SK-N-SH (cell line): ENCODE results near the gene PRMT7. TPM values are rescaled to one million over a fixed set of nuclear protein-coding genes. Genes with fewer than 3 reads are reported as not detected.

ENCODE experiments used
- CTCF ChIA-PET: fragments of 300-600, 350-600 bp; formaldehyde crosslinking; extraction: SDS; loops from one replicate; lab custom pipeline; 2021; lab: Yijun Ruan, JAX
- POLR2A ChIA-PET: fragments of 350-600 bp; sonication (Branson Sonifier 250); formaldehyde crosslinking; extraction: SDS; loops from one replicate; lab custom pipeline; 2020; ENCODE audit warnings: antibody characterized with exemption, inconsistent platforms; lab: Yijun Ruan, JAX
- DNase-seq: peaks from one replicate; pipeline ENCODE4 v3.0.0; 2012
- H2AFZ ChIP-seq: fragments of 200-600 bp; sonication (generic); 2 replicates; pipeline ENCODE4 v1.8.1; 2016; ENCODE audit warnings: antibody characterized with exemption, mild to moderate bottlenecking, low read depth
- H3F3A ChIP-seq: fragments of 200-600 bp; sonication (generic); replicated peaks from 2 replicates; pipeline ENCODE3; 2016; ENCODE audit warnings: antibody characterized with exemption, mild to moderate bottlenecking; ENCODE audit not compliant: insufficient read depth
- H3K27ac ChIP-seq, 2 experiments: fragments of 200-500 bp in 1 of 2; fragments of 200-600 bp in 1 of 2; sonication (Bioruptor generic) in 1 of 2; sonication (generic), shearing (Covaris generic) in 1 of 2; 2 replicates each; pipeline versions ENCODE4 v1.5.1 to v1.6.1; 2014 to 2016; ENCODE audit warnings: low read depth in 2 of 2, inconsistent platforms in 1 of 2, low read length in 1 of 2, mild to moderate bottlenecking in 1 of 2, mixed read lengths in 1 of 2
- H3K27me3 ChIP-seq: fragments of 200-600 bp; sonication (generic), shearing (Covaris generic); 2 replicates; pipeline ENCODE4 v1.6.1; 2016; ENCODE audit warnings: mixed run types; ENCODE audit not compliant: insufficient read depth
- H3K36me3 ChIP-seq, 2 experiments: fragments of 200-500 bp in 1 of 2; fragments of 200-600 bp in 1 of 2; sonication (Bioruptor generic) in 1 of 2; sonication (generic) in 1 of 2; replicated peaks in 1 of 2; 2 replicates each; pipeline versions ENCODE3 to v1.5.1; 2014 to 2016; ENCODE audit warnings: low read length in 1 of 2, mild to moderate bottlenecking in 1 of 2; ENCODE audit not compliant: insufficient read depth in 2 of 2, control insufficient read depth in 1 of 2
- H3K4me1 ChIP-seq, 2 experiments: fragments of 200-500 bp in 1 of 2; fragments of 200-600 bp in 1 of 2; sonication (Bioruptor generic) in 1 of 2; sonication (generic), shearing (Covaris generic) in 1 of 2; 2 replicates each; pipeline versions ENCODE4 v1.5.1 to v1.6.1; 2014 to 2016; ENCODE audit warnings: low read depth in 1 of 2, low read length in 1 of 2, mixed run types in 1 of 2; ENCODE audit not compliant: insufficient read depth in 2 of 2, control insufficient read depth in 1 of 2
- H3K4me2 ChIP-seq: fragments of 200-600 bp; sonication (generic), shearing (Covaris generic); 2 replicates; pipeline ENCODE4 v1.6.1; 2017; ENCODE audit warnings: mixed run types
- H3K4me3 ChIP-seq, 2 experiments: fragments of 200-500 bp in 1 of 2; fragments of 200-600 bp in 1 of 2; sonication (Bioruptor generic) in 1 of 2; sonication (generic), shearing (Covaris generic) in 1 of 2; 2 replicates each; pipeline versions ENCODE4 v1.5.1 to v1.8.1; 2014 to 2016; ENCODE audit warnings: low read depth in 2 of 2, inconsistent platforms in 1 of 2, low read length in 1 of 2, mild to moderate bottlenecking in 1 of 2, mixed read lengths in 1 of 2, moderate library complexity in 1 of 2
- H3K79me2 ChIP-seq: fragments of 200-600 bp; sonication (generic); 2 replicates; pipeline ENCODE4 v1.8.1; 2017; ENCODE audit warnings: mild to moderate bottlenecking; ENCODE audit not compliant: insufficient read depth
- H3K9ac ChIP-seq: fragments of 200-600 bp; sonication (generic); 2 replicates; pipeline ENCODE4 v1.6.1; 2017; ENCODE audit warnings: mixed run types
- H3K9me2 ChIP-seq: fragments of 200-600 bp; sonication (generic); 2 replicates; pipeline ENCODE4 v1.6.1; 2017; ENCODE audit warnings: mixed run types
- H3K9me3 ChIP-seq: fragments of 200-600 bp; sonication (generic); 2 replicates; pipeline ENCODE4 v1.6.1; 2017; ENCODE audit warnings: mixed run types, mild to moderate bottlenecking, moderate library complexity
- H4K20me1 ChIP-seq: fragments of 200-600 bp; sonication (generic); 2 replicates; pipeline ENCODE4 v1.6.1; 2017; ENCODE audit warnings: mild to moderate bottlenecking, mixed run types; ENCODE audit not compliant: insufficient read depth
- CHD2 ChIP-seq: fragments of 150-350 bp; IDR thresholded peaks from 2 replicates; pipeline ENCODE4 v1.6.1; 2018; ENCODE audit warnings: low read length; ENCODE audit not compliant: partially characterized antibody
- ELF1 ChIP-seq: IDR thresholded peaks from 2 replicates; pipeline ENCODE4 v1.4.0; 2012
- EP300 ChIP-seq, 2 experiments: IDR thresholded peaks; 2 replicates each; pipeline versions ENCODE4 v1.4.0 to v1.6.1; 2012; ENCODE audit warnings: borderline replicate concordance in 1 of 2, low read depth in 1 of 2, low read length in 1 of 2
- FOSL2 ChIP-seq: IDR thresholded peaks from 2 replicates; pipeline ENCODE4 v1.4.0; 2012; ENCODE audit warnings: low read depth, mild to moderate bottlenecking, moderate library complexity, borderline replicate concordance
- FOXM1 ChIP-seq: IDR thresholded peaks from 2 replicates; pipeline ENCODE4 v1.4.0; 2012; ENCODE audit warnings: low read depth, mild to moderate bottlenecking
- GABPA ChIP-seq: IDR thresholded peaks from 2 replicates; pipeline ENCODE4 v1.4.0; 2012; ENCODE audit warnings: low read depth, mild to moderate bottlenecking
- GATA2 ChIP-seq: sonication (generic); formaldehyde crosslinking; IDR thresholded peaks from 2 replicates; pipeline ENCODE4 v1.5.0; 2020; ENCODE audit warnings: mild to moderate bottlenecking, missing genetic modification reagents
- JUND ChIP-seq: IDR thresholded peaks from 2 replicates; pipeline ENCODE4 v1.4.0; 2012
- MEF2A ChIP-seq: IDR thresholded peaks from 2 replicates; pipeline ENCODE4 v1.4.0; 2012; ENCODE audit warnings: low read depth, borderline replicate concordance
- NFIC ChIP-seq: IDR thresholded peaks from 2 replicates; pipeline ENCODE4 v1.4.0; 2012; ENCODE audit warnings: borderline replicate concordance
- RAD21 ChIP-seq: IDR thresholded peaks from 2 replicates; pipeline ENCODE4 v1.6.1; 2012; ENCODE audit warnings: mild to moderate bottlenecking, low read length
- RFX5 ChIP-seq: IDR thresholded peaks from 2 replicates; pipeline ENCODE4 v1.6.1; 2012; ENCODE audit warnings: mild to moderate bottlenecking, improper control_type of control experiment, low read length
- RXRA ChIP-seq: IDR thresholded peaks from 2 replicates; pipeline ENCODE4 v1.4.0; 2012; ENCODE audit warnings: low read depth, mild to moderate bottlenecking, borderline replicate concordance
- TAF1 ChIP-seq: IDR thresholded peaks from 2 replicates; pipeline ENCODE4 v1.6.1; 2012; ENCODE audit warnings: low read depth, mild to moderate bottlenecking, low read length, moderate library complexity, borderline replicate concordance
- TEAD4 ChIP-seq: IDR thresholded peaks from 2 replicates; pipeline ENCODE4 v1.4.0; 2012; ENCODE audit warnings: mild to moderate bottlenecking, borderline replicate concordance; ENCODE audit not compliant: insufficient read depth
- USF1 ChIP-seq: IDR thresholded peaks from 2 replicates; pipeline ENCODE4 v1.4.0; 2012; ENCODE audit warnings: low read depth, borderline replicate concordance
- ZBTB33 ChIP-seq: IDR thresholded peaks from 2 replicates; pipeline ENCODE4 v1.4.0; 2012; ENCODE audit warnings: low read depth, borderline replicate concordance
- WGBS: methylation state at CpG from one replicate; pipeline ENCODE4 v1.1.6; 2017; ENCODE audit warnings: low lambda C conversion rate; 5-methylcytosine and 5-hydroxymethylcytosine counted together
- polyA plus RNA-seq, 3 experiments: library from polyadenylated mRNA; depleted of rRNA; stranded (reverse); fragments of >200 nt; gene quantifications; 2 replicates each; pipeline ENCODE4 v1.2.3, GENCODE V29; 2012
- TF ChIP-seq, protein P1 (sequence below): IDR thresholded peaks from 2 replicates; pipeline ENCODE4; 2012
- TF ChIP-seq, protein P2 (sequence below): fragments of 150-350 bp; IDR thresholded peaks from 2 replicates; pipeline ENCODE4 v1.6.1; 2016; ENCODE audit warnings: mild to moderate bottlenecking, low read depth, low read length
- TF ChIP-seq, protein P3 (sequence below): fragments of 150-350 bp; IDR thresholded peaks from 2 replicates; pipeline ENCODE4 v1.6.1; 2017; ENCODE audit warnings: antibody characterized with exemption, low read length, low read depth, borderline replicate concordance

Gene PRMT7
- polyA plus RNA-seq, 1 of the 3 experiments (the other 2 are of a cell fraction), result 46.0 TPM

GRCh38 chr16:68342620-68343019, 31.8 kb downstream of the PRMT7 start:
- TF ChIP-seq ELF1 (no peak), NFIC (no peak), CHD2 (no peak), TEAD4 (no peak), TAF1 (no peak), RXRA (no peak), MEF2A (no peak), FOSL2 (no peak), GATA2 (CRISPR knock-in tag) (no peak), GABPA (no peak), ZBTB33 (no peak), USF1 (no peak)
- TF ChIP-seq, protein P1, sequence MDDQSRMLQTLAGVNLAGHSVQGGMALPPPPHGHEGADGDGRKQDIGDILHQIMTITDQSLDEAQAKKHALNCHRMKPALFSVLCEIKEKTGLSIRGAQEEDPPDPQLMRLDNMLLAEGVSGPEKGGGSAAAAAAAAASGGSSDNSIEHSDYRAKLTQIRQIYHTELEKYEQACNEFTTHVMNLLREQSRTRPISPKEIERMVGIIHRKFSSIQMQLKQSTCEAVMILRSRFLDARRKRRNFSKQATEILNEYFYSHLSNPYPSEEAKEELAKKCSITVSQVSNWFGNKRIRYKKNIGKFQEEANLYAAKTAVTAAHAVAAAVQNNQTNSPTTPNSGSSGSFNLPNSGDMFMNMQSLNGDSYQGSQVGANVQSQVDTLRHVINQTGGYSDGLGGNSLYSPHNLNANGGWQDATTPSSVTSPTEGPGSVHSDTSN, result no peak
- 98% methylated on average over 7 of the region's 7 CpGs for WGBS
- peaks cover 18 to 66% of the 10 kb centered on the region in 2 experiments for H3K36me3 ChIP-seq
- no peak overlapping the region for H3K27ac ChIP-seq
- H3K9me3 ChIP-seq, result no peaks in the 10 kb centered on the region
- H3K4me1 ChIP-seq, result no peaks in the 10 kb centered on the region
- no peak overlapping the region for H3K4me2 ChIP-seq
- no peak for DNase-seq
- no peak overlapping the region for H3K4me3 ChIP-seq
- no peaks in the 10 kb centered on the region for H3K79me2 ChIP-seq
- POLR2A ChIA-PET, result no interaction called here
- CTCF ChIA-PET, result interaction anchor here (1.0 to 1.7 kb wide), 2 partner anchors 20 to 81 kb away, joined by 3 to 4 read pairs; no protein-coding TSS in a partner anchor
- H3K9ac ChIP-seq, result no peak overlapping the region
- H4K20me1 ChIP-seq, result no peaks in the 10 kb centered on the region
- H3F3A ChIP-seq, result no peaks in the 10 kb centered on the region
- no peaks in the 10 kb centered on the region for H3K27me3 ChIP-seq
- no peak overlapping the region for H2AFZ ChIP-seq
- no peaks in the 10 kb centered on the region for H3K9me2 ChIP-seq

- Histone ChIP-seq H3K27ac (no peak overlapping the region), H3K4me1 (no peaks in the 10 kb centered on the region), H3K4me2 (no peak overlapping the region), H3K4me3 (no peak overlapping the region), H2AFZ (no peak overlapping the region), H3F3A (no peaks in the 10 kb centered on the region), H3K27me3 (no peaks in the 10 kb centered on the region), H3K9ac (no peak overlapping the region), H3K9me3 (no peaks in the 10 kb centered on the region), H4K20me1 (no peaks in the 10 kb centered on the region), H3K9me2 (no peaks in the 10 kb centered on the region), H3K79me2 (no peaks in the 10 kb centered on the region), H3K36me3 (peaks cover 18 to 71% of the 10 kb centered on the region in 2 experiments)
- WGBS, result 97% methylated on average over 7 of the region's 7 CpGs
- DNase-seq, result no peak
- POLR2A ChIA-PET, result no interaction called here
- CTCF ChIA-PET, result interaction anchor here (1.0 to 3.1 kb wide), 4 partner anchors 15 to 82 kb away, joined by 3 to 15 read pairs (median 4); partner anchors contain the start of gene SLC7A6
- no peak for TF ChIP-seq EP300 (IDR thresholded peaks at IDR 0.05; ENCODE audit: borderline replicate concordance in 1 of 2, low read depth in 1 of 2, low read length in 1 of 2)
- TF ChIP-seq, protein P1, result no peak
- TF ChIP-seq FOXM1, result no peak
- no peak for TF ChIP-seq RAD21
- TF ChIP-seq RFX5, result no peak
- TF ChIP-seq JUND, result no peak
- TF ChIP-seq CHD2, result no peak
- TF ChIP-seq TEAD4, result no peak
- TF ChIP-seq, protein P2, sequence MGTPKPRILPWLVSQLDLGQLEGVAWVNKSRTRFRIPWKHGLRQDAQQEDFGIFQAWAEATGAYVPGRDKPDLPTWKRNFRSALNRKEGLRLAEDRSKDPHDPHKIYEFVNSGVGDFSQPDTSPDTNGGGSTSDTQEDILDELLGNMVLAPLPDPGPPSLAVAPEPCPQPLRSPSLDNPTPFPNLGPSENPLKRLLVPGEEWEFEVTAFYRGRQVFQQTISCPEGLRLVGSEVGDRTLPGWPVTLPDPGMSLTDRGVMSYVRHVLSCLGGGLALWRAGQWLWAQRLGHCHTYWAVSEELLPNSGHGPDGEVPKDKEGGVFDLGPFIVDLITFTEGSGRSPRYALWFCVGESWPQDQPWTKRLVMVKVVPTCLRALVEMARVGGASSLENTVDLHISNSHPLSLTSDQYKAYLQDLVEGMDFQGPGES, result no peak
- TF ChIP-seq, protein P3, sequence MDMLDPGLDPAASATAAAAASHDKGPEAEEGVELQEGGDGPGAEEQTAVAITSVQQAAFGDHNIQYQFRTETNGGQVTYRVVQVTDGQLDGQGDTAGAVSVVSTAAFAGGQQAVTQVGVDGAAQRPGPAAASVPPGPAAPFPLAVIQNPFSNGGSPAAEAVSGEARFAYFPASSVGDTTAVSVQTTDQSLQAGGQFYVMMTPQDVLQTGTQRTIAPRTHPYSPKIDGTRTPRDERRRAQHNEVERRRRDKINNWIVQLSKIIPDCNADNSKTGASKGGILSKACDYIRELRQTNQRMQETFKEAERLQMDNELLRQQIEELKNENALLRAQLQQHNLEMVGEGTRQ, result no peak
Observed at GRCh38 chr16:68343137-68343536, 32.3 kb downstream of the PRMT7 start.
